ENCODE measurements around the gene PAX5.

The PAX5 gene

DNA sequence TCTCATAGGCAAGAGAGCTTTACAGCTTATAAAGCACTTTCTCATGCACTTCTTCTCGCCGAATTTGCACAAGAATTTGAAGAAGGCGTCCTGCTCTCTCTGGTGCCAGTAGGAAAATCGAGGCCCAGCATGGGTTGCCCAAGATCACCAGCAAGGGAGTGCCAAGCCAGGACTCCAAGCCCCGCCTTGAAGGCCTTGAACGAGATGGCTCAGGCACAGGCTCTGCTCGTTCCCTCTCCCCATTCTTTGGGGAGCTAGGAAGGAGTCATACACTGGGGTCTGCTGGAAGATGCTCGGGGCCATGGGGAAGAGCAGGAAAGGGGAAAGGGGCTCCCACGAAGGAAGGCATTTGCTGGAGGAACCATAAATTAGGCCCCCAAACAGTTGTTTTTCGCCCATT lies 46.7 kb downstream of the PAX5 start:
- TF ChIP-seq, protein P1, sequence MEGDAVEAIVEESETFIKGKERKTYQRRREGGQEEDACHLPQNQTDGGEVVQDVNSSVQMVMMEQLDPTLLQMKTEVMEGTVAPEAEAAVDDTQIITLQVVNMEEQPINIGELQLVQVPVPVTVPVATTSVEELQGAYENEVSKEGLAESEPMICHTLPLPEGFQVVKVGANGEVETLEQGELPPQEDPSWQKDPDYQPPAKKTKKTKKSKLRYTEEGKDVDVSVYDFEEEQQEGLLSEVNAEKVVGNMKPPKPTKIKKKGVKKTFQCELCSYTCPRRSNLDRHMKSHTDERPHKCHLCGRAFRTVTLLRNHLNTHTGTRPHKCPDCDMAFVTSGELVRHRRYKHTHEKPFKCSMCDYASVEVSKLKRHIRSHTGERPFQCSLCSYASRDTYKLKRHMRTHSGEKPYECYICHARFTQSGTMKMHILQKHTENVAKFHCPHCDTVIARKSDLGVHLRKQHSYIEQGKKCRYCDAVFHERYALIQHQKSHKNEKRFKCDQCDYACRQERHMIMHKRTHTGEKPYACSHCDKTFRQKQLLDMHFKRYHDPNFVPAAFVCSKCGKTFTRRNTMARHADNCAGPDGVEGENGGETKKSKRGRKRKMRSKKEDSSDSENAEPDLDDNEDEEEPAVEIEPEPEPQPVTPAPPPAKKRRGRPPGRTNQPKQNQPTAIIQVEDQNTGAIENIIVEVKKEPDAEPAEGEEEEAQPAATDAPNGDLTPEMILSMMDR (conservative IDR thresholded peaks at IDR 0.05; ENCODE audit: control insufficient read depth, insufficient read depth, low read depth, low read length) = no peak
- DNase-seq (ENCODE audit: low read depth) = no peak
- H3K4me3 ChIP-seq (ENCODE audit: control insufficient read depth, low read depth, low read length) = no peak overlapping the region

DNA sequence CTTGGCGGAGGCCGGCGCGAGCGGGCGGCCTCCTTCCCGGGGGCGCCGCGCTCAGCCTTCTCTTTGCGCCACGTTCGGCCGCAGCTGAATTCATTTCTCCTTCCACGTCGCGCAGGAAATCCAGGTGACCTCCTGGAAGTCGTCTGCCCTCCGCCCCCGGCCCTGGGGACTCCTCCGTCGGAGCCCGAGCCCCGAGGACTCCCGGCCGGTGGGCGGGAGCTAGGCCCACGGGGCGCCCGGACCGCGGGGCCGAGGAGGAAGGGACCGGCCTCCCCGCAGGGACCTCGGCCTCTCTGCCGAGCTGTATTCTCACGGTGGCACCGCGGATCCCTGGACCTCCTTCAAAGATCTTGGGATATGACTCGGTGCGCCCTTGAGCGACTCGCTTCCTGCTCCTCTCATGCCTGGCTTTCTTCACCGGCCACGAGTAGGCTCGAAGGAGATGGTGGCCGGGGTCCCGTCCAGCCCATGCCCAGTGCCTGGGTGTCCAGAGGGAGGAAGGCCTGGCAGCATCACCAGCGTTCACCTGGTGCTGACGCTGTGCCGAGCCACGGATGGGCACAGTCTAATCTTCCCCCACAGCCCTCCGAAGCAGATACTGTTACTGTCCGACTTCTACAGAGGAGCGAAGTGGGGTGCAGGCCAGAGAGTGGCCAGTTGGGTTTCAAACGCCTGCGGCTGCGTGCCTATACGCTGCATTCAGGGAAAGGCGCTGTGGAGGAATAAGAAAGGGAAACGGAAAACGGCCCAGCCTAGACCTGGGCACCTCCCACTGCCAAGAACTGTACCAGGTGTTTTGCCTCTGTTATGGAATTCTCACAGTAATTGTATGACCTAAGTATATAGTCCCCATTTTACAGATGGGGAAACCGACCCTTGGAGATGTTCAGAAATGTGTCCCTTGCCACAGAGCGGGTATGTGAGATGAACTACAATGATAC lies 47.3 kb downstream of the PAX5 start:
- no peak for DNase-seq (ENCODE audit: low read depth)
- no peak overlapping the region for H3K4me3 ChIP-seq (ENCODE audit: control insufficient read depth, low read depth, low read length)
- TF ChIP-seq, protein P1 (conservative IDR thresholded peaks at IDR 0.05; ENCODE audit: control insufficient read depth, insufficient read depth, low read depth, low read length) = no peak

DNA sequence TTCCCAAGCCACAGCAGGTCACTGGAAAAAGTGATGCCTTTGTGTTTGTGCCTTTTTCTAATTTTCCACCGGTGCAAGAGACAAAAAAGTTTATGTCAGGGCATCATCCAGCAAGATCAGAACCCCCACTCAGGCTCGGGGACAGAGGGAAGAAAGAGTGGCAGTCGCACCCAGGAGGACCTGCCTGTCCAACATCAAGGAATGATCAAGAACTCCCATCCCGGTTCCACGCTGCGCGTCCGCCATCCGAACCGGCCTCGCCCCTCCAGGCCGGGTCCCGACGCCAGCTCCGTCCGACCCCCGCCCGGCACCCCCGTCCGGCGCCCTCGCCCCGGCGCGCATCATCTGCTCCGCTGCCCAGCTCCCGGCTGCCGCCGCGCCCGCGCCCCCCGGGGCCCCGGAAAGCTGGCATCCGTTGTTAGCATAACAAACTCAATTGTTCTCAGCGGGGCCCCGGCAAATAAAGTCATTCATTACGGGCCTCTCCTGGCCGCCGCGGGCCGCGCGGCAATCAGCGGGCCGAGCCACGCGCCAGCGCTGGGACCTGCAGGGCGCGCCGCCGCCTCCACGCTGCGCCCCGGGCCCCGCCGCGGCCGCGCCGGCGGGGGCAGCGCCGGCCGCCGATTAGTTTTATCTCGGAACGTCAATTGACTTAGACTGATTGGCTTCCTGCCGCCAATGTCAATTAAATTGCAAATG lies 48.1 kb downstream of the PAX5 start:
- no peak overlapping the region for H3K4me3 ChIP-seq (ENCODE audit: control insufficient read depth, low read depth, low read length)
- DNase-seq (ENCODE audit: low read depth) = no peak
- TF ChIP-seq, protein P1 (conservative IDR thresholded peaks at IDR 0.05; ENCODE audit: control insufficient read depth, insufficient read depth, low read depth, low read length) = no peak

DNA sequence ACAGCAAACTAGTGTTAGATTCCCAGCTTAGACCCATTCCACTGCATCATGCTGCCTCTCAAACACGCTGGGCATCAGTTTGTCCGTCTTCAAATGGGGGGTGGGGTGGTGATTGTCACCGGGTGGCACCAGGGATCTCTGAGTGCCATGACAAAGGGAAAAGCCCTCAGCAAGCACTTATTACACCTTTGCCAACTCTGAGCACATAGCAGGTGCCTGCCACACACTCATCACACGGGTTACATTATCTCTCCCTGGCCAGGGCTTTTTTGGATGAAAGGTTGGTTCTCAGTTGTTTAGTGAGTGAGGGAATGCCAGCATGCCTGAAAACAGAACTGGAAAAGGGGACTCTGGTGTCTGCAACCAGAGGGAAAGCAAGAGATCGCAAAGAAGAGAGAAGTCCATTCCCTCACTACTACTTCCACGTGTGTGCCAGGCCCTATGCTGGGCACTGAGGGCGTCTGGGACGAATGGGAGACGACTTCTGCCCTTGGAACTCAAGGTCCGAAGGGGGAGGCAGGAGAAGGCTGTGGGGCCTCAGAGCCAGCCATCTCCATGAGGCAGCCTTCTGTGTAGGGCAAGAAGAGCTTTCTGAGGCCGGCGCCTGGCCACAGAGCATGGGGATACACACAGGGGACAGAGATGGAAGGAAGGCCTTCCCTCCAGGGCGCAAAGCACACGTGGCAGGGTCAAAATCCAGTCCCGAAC lies 48.9 kb downstream of the PAX5 start:
- no peak for DNase-seq (ENCODE audit: low read depth)
- H3K4me3 ChIP-seq (ENCODE audit: control insufficient read depth, low read depth, low read length) = no peak overlapping the region
- TF ChIP-seq, protein P1 (conservative IDR thresholded peaks at IDR 0.05; ENCODE audit: control insufficient read depth, insufficient read depth, low read depth, low read length) = no peak

DNA sequence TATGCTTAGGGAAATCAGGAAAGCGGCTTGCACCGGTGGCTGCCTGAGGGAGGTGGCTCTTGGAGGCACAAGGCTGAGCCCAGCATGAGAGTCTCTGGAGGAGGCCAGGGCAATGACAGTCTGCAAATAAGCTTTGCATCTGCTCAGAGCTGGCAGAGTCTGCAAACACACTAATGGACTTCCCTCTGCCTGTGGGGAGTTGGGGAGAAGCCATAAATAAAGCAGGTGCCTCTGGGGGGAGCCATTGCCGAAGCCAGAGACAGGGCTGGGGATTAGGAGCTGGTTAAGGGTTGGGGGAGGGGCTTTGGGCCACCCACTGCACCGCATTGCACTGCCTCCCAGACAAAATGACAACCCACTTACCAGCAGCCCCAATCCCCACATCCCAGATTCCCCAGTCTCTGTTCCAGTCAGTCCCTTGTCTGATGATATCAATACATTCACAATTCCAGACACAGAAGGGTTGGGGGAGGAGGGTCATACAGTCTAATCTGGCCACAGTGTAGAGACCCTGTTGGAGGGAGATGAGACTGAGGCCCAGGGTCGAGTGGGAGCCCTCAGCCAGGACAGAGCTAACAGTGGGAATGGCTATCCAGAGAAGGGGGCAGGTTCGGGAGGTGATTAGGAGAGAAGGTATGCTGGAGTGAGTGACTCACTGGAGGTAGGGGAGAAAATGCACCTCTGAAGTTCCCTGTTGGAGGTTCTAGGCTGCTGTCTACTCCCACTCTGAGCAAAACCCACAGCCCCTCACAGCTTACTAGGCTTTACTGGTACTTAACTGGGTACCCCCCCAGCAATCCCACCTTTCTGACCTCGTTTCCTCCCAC lies 53.7 kb downstream of the PAX5 start:
- no peak for DNase-seq (ENCODE audit: low read depth)
- no peak overlapping the region for H3K4me3 ChIP-seq (ENCODE audit: control insufficient read depth, low read depth, low read length)
- TF ChIP-seq, protein P1 (conservative IDR thresholded peaks at IDR 0.05; ENCODE audit: control insufficient read depth, insufficient read depth, low read depth, low read length) = no peak

All from fibroblast of mammary gland (primary cell).